Caco-2 (cell line): Measurements from ENCODE around the gene DFFB. TPM values are rescaled to one million over a fixed set of nuclear protein-coding genes. Genes with fewer than 3 reads are reported as not detected.
"Not testable (repeated sequence)": the region's sequence is repeated elsewhere in the genome, so short reads cannot be mapped to it uniquely, and the experiment has no call there.

Source experiments
- Bru-seq: library from RNA; stranded (reverse); fragments of 400-500 nt; gene quantifications from one replicate; lab custom pipeline; 2021; lab: Mats Ljungman, UMichigan
- BruChase-seq, 2 experiments: library from RNA; stranded (reverse); fragments of 400-500 nt; gene quantifications; one replicate each; lab custom pipeline; 2021; lab: Mats Ljungman, UMichigan
- BruUV-seq: library from RNA; stranded (reverse); fragments of 400-500 nt; replicated peaks from 2 replicates; lab custom pipeline; 2021; lab: Mats Ljungman, UMichigan
- CTCF ChIA-PET: fragments of 300-600 bp; sonication (Branson Sonifier 250); formaldehyde crosslinking; loops from one replicate; lab custom pipeline; 2022; ENCODE audit warnings: antibody characterized with exemption; lab: Charles Lee
- POLR2A ChIA-PET: fragments of 300-600 bp; sonication (Branson Sonifier 250); formaldehyde crosslinking; loops from one replicate; lab custom pipeline; 2022; ENCODE audit warnings: antibody characterized with exemption; lab: Charles Lee
- DNase-seq, 2 experiments: peaks; one replicate each; pipeline versions ENCODE4 v3.0.0 to v3.0.0-alpha.2; 2020 to 2022
- H3K27me3 ChIP-seq: replicated peaks from 2 replicates; pipeline ENCODE4 v1.6.0; 2011; ENCODE audit warnings: low read length; ENCODE audit not compliant: control insufficient read depth, insufficient read depth
- H3K36me3 ChIP-seq: 2 replicates; pipeline ENCODE4 v1.5.1; 2011; ENCODE audit warnings: low read length; ENCODE audit not compliant: control insufficient read depth, insufficient read depth
- H3K4me1 ChIP-seq: fragments of 250-450 bp; sonication (Bioruptor Pico); 2 replicates; pipeline ENCODE4 v1.5.1; 2020; ENCODE audit warnings: mild to moderate bottlenecking
- H3K4me3 ChIP-seq: 2 replicates; pipeline ENCODE4 v1.5.1; 2011; ENCODE audit warnings: low read depth, mild to moderate bottlenecking, control low read depth, low read length
- H3K9me3 ChIP-seq: fragments of 250-450 bp; sonication (Bioruptor Pico); 2 replicates; pipeline ENCODE4 v1.5.1; 2020; ENCODE audit warnings: mild to moderate bottlenecking, moderate library complexity
- H3K27ac Mint-ChIP-seq: one replicate; pipeline ENCODE4 v1.8.0; 2022; ENCODE audit warnings: mixed read lengths; ENCODE audit not compliant: unreplicated experiment
- H3K27me3 Mint-ChIP-seq: one replicate; pipeline ENCODE4 v1.8.0; 2022; ENCODE audit warnings: mixed read lengths; ENCODE audit not compliant: insufficient read depth, unreplicated experiment
- H3K36me3 Mint-ChIP-seq: one replicate; pipeline ENCODE4 v1.8.0; 2022; ENCODE audit warnings: mild to moderate bottlenecking, mixed read lengths; ENCODE audit not compliant: insufficient read depth, unreplicated experiment
- H3K4me1 Mint-ChIP-seq: one replicate; pipeline ENCODE4 v1.8.0; 2022; ENCODE audit warnings: low read depth, mixed read lengths; ENCODE audit not compliant: unreplicated experiment
- H3K4me3 Mint-ChIP-seq: one replicate; pipeline ENCODE4 v1.8.0; 2022; ENCODE audit warnings: mild to moderate bottlenecking, moderate library complexity, mixed read lengths; ENCODE audit not compliant: unreplicated experiment
- H3K9me3 Mint-ChIP-seq: one replicate; pipeline ENCODE4 v1.8.0; 2022; ENCODE audit warnings: mixed read lengths; ENCODE audit not compliant: unreplicated experiment
- CTCF ChIP-seq, 2 experiments: fragments of 200-600 bp in 1 of 2; IDR thresholded peaks; 1 replicate in 1 of 2; 2 replicates in 1 of 2; pipeline versions ENCODE4 v1.5.1 to v1.8.0; 2011 to 2022; ENCODE audit warnings: antibody characterized with exemption in 1 of 2, control low read depth in 1 of 2, inconsistent platforms in 1 of 2, low read depth in 1 of 2, low read length in 1 of 2, mild to moderate bottlenecking in 1 of 2, moderate library complexity in 1 of 2; ENCODE audit not compliant: insufficient read depth in 1 of 2, severe bottlenecking in 1 of 2, unreplicated experiment in 1 of 2
- intact Hi-C: fragments of 100-400 bp; cut with micrococcal nuclease; formaldehyde crosslinking; loops from one replicate; pipeline ENCODE4 v1.10.0; 2022; ENCODE audit not compliant: unreplicated experiment
- long read RNA-seq: library from polyadenylated mRNA; stranded (forward); transcript quantifications from one replicate; pipeline ENCODE4 v2.0.0, GENCODE V29; 2022
- total RNA-seq: library from RNA; stranded (reverse); gene quantifications from 2 replicates; pipeline ENCODE4 v1.2.3, GENCODE V29; 2022

Gene DFFB
- total RNA-seq: 7.1 and 7.7 TPM in 2 replicates
- Bru-seq, nascent RNA: percentile 47 among the genes with signal in this experiment
- BruChase-seq, experiment 1, labeled RNA remaining after a 2-hour chase: percentile 62 among the genes with signal in this experiment
- percentile 57 among the genes with signal in this experiment for BruChase-seq, experiment 2, labeled RNA remaining after a 6-hour chase
- long read RNA-seq, partial matches to known transcripts: 0 of 4 reads
- long read RNA-seq, other reads (novel, unspliced or antisense): 2 of 4 reads

GRCh38 chr1:3856923-3857790 lies at the start of gene DFFB, which contains the start of gene CEP104:
DFFB (plus strand) TSS chr1:3857476; CDS start chr1:3857604, 128 bp downstream.
CEP104 (minus strand) TSS chr1:3857211; CDS start chr1:3852407, 4,804 bp downstream.
- Histone ChIP-seq H3K9me3 (no peaks in the 10 kb centered on the region), H3K27me3 (no peaks in the 10 kb centered on the region), H3K36me3 (no peaks in the 10 kb centered on the region), H3K4me3 (peak within 1 kb of the TSS; percentile 62), H3K4me1 (no peaks in the 10 kb centered on the region)
- no peaks in the 10 kb centered on the region for H3K4me1 Mint-ChIP-seq
- H3K27ac Mint-ChIP-seq: peak within 1 kb of the TSS; percentile 87
- no TSS peak for BruUV-seq
- ChIA-PET CTCF (interaction anchor here (1.4 to 1.9 kb wide), 3 partner anchors 13 to 50 kb away, joined by 3 to 12 read pairs (median 8); partner anchors contain the start of gene C1orf174), POLR2A (interaction anchor here (0.6 kb wide), 1 partner anchor 16 kb away, joined by 5 read pairs; no protein-coding TSS in a partner anchor)
- TF ChIP-seq CTCF (IDR thresholded peaks at IDR 0.05; ENCODE audit: insufficient read depth in 1 of 2, low read depth in 1 of 2, low read length in 1 of 2, severe bottlenecking in 1 of 2, unreplicated experiment in 1 of 2): peak in 1 of 2 experiments; percentile 52
- intact Hi-C loops: loop anchor here (1.0 kb wide), 1 partner anchor 43 kb away; the partner anchor contains the start of gene C1orf174
- no peaks in the 10 kb centered on the region for H3K9me3 Mint-ChIP-seq
- H3K27me3 Mint-ChIP-seq: no peaks in the 10 kb centered on the region
- H3K36me3 Mint-ChIP-seq: no peaks in the 10 kb centered on the region
- peak within 1 kb of the TSS; percentile 98 for H3K4me3 Mint-ChIP-seq
- peak; percentile 96 to 97 for DNase-seq

GRCh38 chr1:3807769-3808168 lies 49.5 kb upstream of the DFFB start:
- no peak overlapping the region for H3K4me3 Mint-ChIP-seq
- intact Hi-C loops: no loop called here
- no peaks in the 10 kb centered on the region for H3K4me1 Mint-ChIP-seq
- DNase-seq: no peak
- CTCF ChIA-PET: no interaction called here
- no TSS peak for BruUV-seq
- POLR2A ChIA-PET: no interaction called here
- peaks cover 22% of the 10 kb centered on the region for H3K9me3 Mint-ChIP-seq
- no peaks in the 10 kb centered on the region for H3K36me3 ChIP-seq
- TF ChIP-seq CTCF (IDR thresholded peaks at IDR 0.05; ENCODE audit: insufficient read depth in 1 of 2, low read depth in 1 of 2, low read length in 1 of 2, severe bottlenecking in 1 of 2, unreplicated experiment in 1 of 2): no peak
- no peaks in the 10 kb centered on the region for H3K36me3 Mint-ChIP-seq
- H3K27ac Mint-ChIP-seq: no peak overlapping the region
- H3K27me3 Mint-ChIP-seq: peaks cover 7% of the 10 kb centered on the region
- H3K9me3 ChIP-seq: no peaks in the 10 kb centered on the region; the same call in 1 of the 2 replicates
- H3K4me1 ChIP-seq: no peaks in the 10 kb centered on the region
- H3K4me3 ChIP-seq: no peak overlapping the region
- H3K27me3 ChIP-seq: no peaks in the 10 kb centered on the region

GRCh38 chr1:3809680-3810079 lies 47.6 kb upstream of the DFFB start:
- CTCF ChIA-PET: no interaction called here
- Histone ChIP-seq H3K4me3 (no peak overlapping the region), H3K36me3 (no peaks in the 10 kb centered on the region), H3K27me3 (no peaks in the 10 kb centered on the region), H3K4me1 (no peaks in the 10 kb centered on the region), H3K9me3 (no peaks in the 10 kb centered on the region; the same call in 1 of the 2 replicates)
- Mint-ChIP-seq H3K4me1 (no peaks in the 10 kb centered on the region), H3K27ac (no peak overlapping the region), H3K4me3 (no peak overlapping the region), H3K9me3 (peaks cover 22% of the 10 kb centered on the region), H3K27me3 (no peaks in the 10 kb centered on the region), H3K36me3 (no peaks in the 10 kb centered on the region)
- TF ChIP-seq CTCF (IDR thresholded peaks at IDR 0.05; ENCODE audit: insufficient read depth in 1 of 2, low read depth in 1 of 2, low read length in 1 of 2, severe bottlenecking in 1 of 2, unreplicated experiment in 1 of 2): no peak
- no TSS peak for BruUV-seq
- POLR2A ChIA-PET: no interaction called here
- intact Hi-C loops: no loop called here
- DNase-seq: no peak

GRCh38 chr1:3810149-3810761 lies 47.0 kb upstream of the DFFB start:
- H3K27me3 Mint-ChIP-seq, H3K9me3 ChIP-seq, DNase-seq, CTCF ChIA-PET, H3K4me3 Mint-ChIP-seq, BruUV-seq, H3K27me3 ChIP-seq, POLR2A ChIA-PET, H3K36me3 ChIP-seq, H3K4me1 Mint-ChIP-seq, H3K36me3 Mint-ChIP-seq, intact Hi-C loops, H3K27ac Mint-ChIP-seq, H3K4me3 ChIP-seq, H3K4me1 ChIP-seq: not testable (repeated sequence)
- H3K9me3 Mint-ChIP-seq: peaks cover 21% of the 10 kb centered on the region
